ENCODE results near the gene MEIS3.

MEIS3 gene

GRCh38 chr19:47435196-47435595, 15.9 kb upstream of the MEIS3 start:
- Histone ChIP-seq H3K27me3 (ENCODE audit: control insufficient read depth, insufficient read depth, low read length) (peaks cover 14% of the 10 kb centered on the region), H3K9me3 (ENCODE audit: control insufficient read depth, insufficient read depth, low read length) (no peaks in the 10 kb centered on the region), H3K36me3 (ENCODE audit: control insufficient read depth, insufficient read depth, low read length) (no peaks in the 10 kb centered on the region), H3K27ac (ENCODE audit: low read depth, low read length) (no peak overlapping the region), H3K4me3 (ENCODE audit: low read depth, low read length) (no peak overlapping the region), H3K4me1 (ENCODE audit: control insufficient read depth, insufficient read depth, low read length) (peaks cover 3% of the 10 kb centered on the region; the same call in 1 of the 2 replicates), H3K9ac (ENCODE audit: low read depth, low read length) (no peak overlapping the region)

- no peak overlapping the region for H3K4me3 ChIP-seq (ENCODE audit: low read depth, low read length)
- no peaks in the 10 kb centered on the region for H3K9me3 ChIP-seq (ENCODE audit: control insufficient read depth, insufficient read depth, low read length)
- peaks cover 25% of the 10 kb centered on the region for H3K27me3 ChIP-seq (ENCODE audit: control insufficient read depth, insufficient read depth, low read length)
- peaks cover 6% of the 10 kb centered on the region for H3K4me1 ChIP-seq (ENCODE audit: control insufficient read depth, insufficient read depth, low read length)
- H3K27ac ChIP-seq (ENCODE audit: low read depth, low read length) = no peak overlapping the region
- no peaks in the 10 kb centered on the region for H3K36me3 ChIP-seq (ENCODE audit: control insufficient read depth, insufficient read depth, low read length)
- H3K9ac ChIP-seq (ENCODE audit: low read depth, low read length) = no peak overlapping the region
These were observed 14.8 kb upstream of the MEIS3 start for GRCh38 chr19:47434088-47434487.

- Histone ChIP-seq H3K36me3 (ENCODE audit: control insufficient read depth, insufficient read depth, low read length) (no peaks in the 10 kb centered on the region), H3K4me3 (ENCODE audit: low read depth, low read length) (no peak overlapping the region)
These were observed 13.8 kb upstream of the MEIS3 start for GRCh38 chr19:47433121-47433520.

GRCh38 chr19:47432499-47432898, 13.2 kb upstream of the MEIS3 start:
- Histone ChIP-seq H3K27ac (ENCODE audit: low read depth, low read length) (no peak overlapping the region), H3K4me1 (ENCODE audit: control insufficient read depth, insufficient read depth, low read length) (peaks cover 13% of the 10 kb centered on the region)

More at GRCh38 chr19:47433121-47433520, 13.8 kb upstream of the MEIS3 start:
- no peaks in the 10 kb centered on the region for H3K9me3 ChIP-seq (ENCODE audit: control insufficient read depth, insufficient read depth, low read length)
- peaks cover 9% of the 10 kb centered on the region for H3K4me1 ChIP-seq (ENCODE audit: control insufficient read depth, insufficient read depth, low read length)
- no peak overlapping the region for H3K9ac ChIP-seq (ENCODE audit: low read depth, low read length)
- no peak overlapping the region for H3K27ac ChIP-seq (ENCODE audit: low read depth, low read length)
- H3K27me3 ChIP-seq (ENCODE audit: control insufficient read depth, insufficient read depth, low read length) = peaks cover 27% of the 10 kb centered on the region

GRCh38 chr19:47432091-47432490, 12.8 kb upstream of the MEIS3 start:
- H3K4me3 ChIP-seq (ENCODE audit: low read depth, low read length) = no peak overlapping the region
- H3K27ac ChIP-seq (ENCODE audit: low read depth, low read length) = no peak overlapping the region
- H3K36me3 ChIP-seq (ENCODE audit: control insufficient read depth, insufficient read depth, low read length) = no peaks in the 10 kb centered on the region
- H3K9ac ChIP-seq (ENCODE audit: low read depth, low read length) = no peak overlapping the region
- no peaks in the 10 kb centered on the region for H3K9me3 ChIP-seq (ENCODE audit: control insufficient read depth, insufficient read depth, low read length)
- H3K4me1 ChIP-seq (ENCODE audit: control insufficient read depth, insufficient read depth, low read length) = peaks cover 13% of the 10 kb centered on the region
- H3K27me3 ChIP-seq (ENCODE audit: control insufficient read depth, insufficient read depth, low read length) = peaks cover 27% of the 10 kb centered on the region

More at GRCh38 chr19:47432499-47432898, 13.2 kb upstream of the MEIS3 start:
- peaks cover 27% of the 10 kb centered on the region for H3K27me3 ChIP-seq (ENCODE audit: control insufficient read depth, insufficient read depth, low read length)
- no peak overlapping the region for H3K4me3 ChIP-seq (ENCODE audit: low read depth, low read length)
- H3K9ac ChIP-seq (ENCODE audit: low read depth, low read length) = no peak overlapping the region
- no peaks in the 10 kb centered on the region for H3K9me3 ChIP-seq (ENCODE audit: control insufficient read depth, insufficient read depth, low read length)
- H3K36me3 ChIP-seq (ENCODE audit: control insufficient read depth, insufficient read depth, low read length) = no peaks in the 10 kb centered on the region

GRCh38 chr19:47430041-47430802, 10.9 kb upstream of the MEIS3 start:
- Histone ChIP-seq H3K9me3 (ENCODE audit: control insufficient read depth, insufficient read depth, low read length) (no peaks in the 10 kb centered on the region), H3K4me1 (ENCODE audit: control insufficient read depth, insufficient read depth, low read length) (peaks cover 10% of the 10 kb centered on the region), H3K4me3 (ENCODE audit: low read depth, low read length) (peak overlapping the region; percentile 50), H3K9ac (ENCODE audit: low read depth, low read length) (no peak overlapping the region; the same call in 1 of the 2 replicates), H3K27me3 (ENCODE audit: control insufficient read depth, insufficient read depth, low read length) (peaks cover 38% of the 10 kb centered on the region), H3K27ac (ENCODE audit: low read depth, low read length) (no peak overlapping the region), H3K36me3 (ENCODE audit: control insufficient read depth, insufficient read depth, low read length) (no peaks in the 10 kb centered on the region)

GRCh38 chr19:47429140-47429793, 9.9 kb upstream of the MEIS3 start:
- H3K27me3 ChIP-seq (ENCODE audit: control insufficient read depth, insufficient read depth, low read length) = peaks cover 38% of the 10 kb centered on the region
- no peak overlapping the region for H3K27ac ChIP-seq (ENCODE audit: low read depth, low read length)
- H3K36me3 ChIP-seq (ENCODE audit: control insufficient read depth, insufficient read depth, low read length) = no peaks in the 10 kb centered on the region
- H3K9me3 ChIP-seq (ENCODE audit: control insufficient read depth, insufficient read depth, low read length) = no peaks in the 10 kb centered on the region
- H3K4me3 ChIP-seq (ENCODE audit: low read depth, low read length) = peak overlapping the region; percentile 50
- H3K4me1 ChIP-seq (ENCODE audit: control insufficient read depth, insufficient read depth, low read length) = peaks cover 10% of the 10 kb centered on the region
- no peak overlapping the region for H3K9ac ChIP-seq (ENCODE audit: low read depth, low read length)

GRCh38 chr19:47428177-47428894, 9.0 kb upstream of the MEIS3 start:
- Histone ChIP-seq H3K27me3 (ENCODE audit: control insufficient read depth, insufficient read depth, low read length) (peaks cover 47% of the 10 kb centered on the region), H3K9me3 (ENCODE audit: control insufficient read depth, insufficient read depth, low read length) (no peaks in the 10 kb centered on the region), H3K27ac (ENCODE audit: low read depth, low read length) (peak overlapping the region; percentile 78), H3K4me1 (ENCODE audit: control insufficient read depth, insufficient read depth, low read length) (peaks cover 10% of the 10 kb centered on the region), H3K9ac (ENCODE audit: low read depth, low read length) (no peak overlapping the region), H3K36me3 (ENCODE audit: control insufficient read depth, insufficient read depth, low read length) (no peaks in the 10 kb centered on the region), H3K4me3 (ENCODE audit: low read depth, low read length) (peak overlapping the region; percentile 57)

- H3K9ac ChIP-seq (ENCODE audit: low read depth, low read length) = peak overlapping the region; percentile 9; the same call in 1 of the 2 replicates
- H3K27ac ChIP-seq (ENCODE audit: low read depth, low read length) = peak overlapping the region; percentile 78
- no peaks in the 10 kb centered on the region for H3K36me3 ChIP-seq (ENCODE audit: control insufficient read depth, insufficient read depth, low read length)
- H3K4me1 ChIP-seq (ENCODE audit: control insufficient read depth, insufficient read depth, low read length) = peaks cover 10% of the 10 kb centered on the region
- peaks cover 55% of the 10 kb centered on the region for H3K27me3 ChIP-seq (ENCODE audit: control insufficient read depth, insufficient read depth, low read length)
- peak overlapping the region; percentile 57 for H3K4me3 ChIP-seq (ENCODE audit: low read depth, low read length)
- no peaks in the 10 kb centered on the region for H3K9me3 ChIP-seq (ENCODE audit: control insufficient read depth, insufficient read depth, low read length)
These were observed 8.2 kb upstream of the MEIS3 start for GRCh38 chr19:47427241-47428176.

- Histone ChIP-seq H3K9ac (ENCODE audit: low read depth, low read length) (no peak overlapping the region), H3K4me1 (ENCODE audit: control insufficient read depth, insufficient read depth, low read length) (peaks cover 22% of the 10 kb centered on the region), H3K4me3 (ENCODE audit: low read depth, low read length) (no peak overlapping the region), H3K9me3 (ENCODE audit: control insufficient read depth, insufficient read depth, low read length) (no peaks in the 10 kb centered on the region), H3K36me3 (ENCODE audit: control insufficient read depth, insufficient read depth, low read length) (no peaks in the 10 kb centered on the region), H3K27me3 (ENCODE audit: control insufficient read depth, insufficient read depth, low read length) (peaks cover 68% of the 10 kb centered on the region), H3K27ac (ENCODE audit: low read depth, low read length) (no peak overlapping the region)
These were observed 4.0 kb upstream of the MEIS3 start for GRCh38 chr19:47423203-47423882.
